GM12891 (cell line): Measurements from ENCODE around the gene ACTC1.
"Not testable (repeated sequence)": the region's sequence is repeated elsewhere in the genome, so short reads cannot be mapped to it uniquely, and the experiment has no call there.

Experiments
- DNase-seq: peaks from one replicate; pipeline ENCODE4 v3.0.0; 2011; ENCODE audit warnings: low spot score; ENCODE audit not compliant: insufficient read length
- FAIRE-seq: peaks from 2 replicates; lab custom pipeline; 2011; peaks lifted over from hg19 to GRCh38; lab: Jason Lieb, UNC
- PAX5 ChIP-seq: IDR thresholded peaks from 2 replicates; pipeline ENCODE4 v1.6.1; 2011; ENCODE audit warnings: low read length, moderate library complexity, mild to moderate bottlenecking; ENCODE audit not compliant: insufficient read depth, severe bottlenecking
- POLR2A ChIP-seq: IDR thresholded peaks from 2 replicates; pipeline ENCODE4 v1.6.1; 2011; ENCODE audit warnings: low read depth, low read length, control low read depth
- POLR2AphosphoS5 ChIP-seq: IDR thresholded peaks from 2 replicates; pipeline ENCODE4 v1.6.1; 2011; ENCODE audit warnings: low read depth, low read length, control low read depth
- POU2F2 ChIP-seq: IDR thresholded peaks from 2 replicates; pipeline ENCODE4 v1.6.1; 2011; ENCODE audit warnings: low read depth, mild to moderate bottlenecking, control low read depth, low read length, moderate library complexity
- SPI1 ChIP-seq: IDR thresholded peaks from 2 replicates; pipeline ENCODE4 v1.6.1; 2011; ENCODE audit warnings: low read depth, low read length, control low read depth
- TAF1 ChIP-seq: IDR thresholded peaks from 2 replicates; pipeline ENCODE4 v1.6.1; 2011; ENCODE audit warnings: low read depth, low read length, control low read depth

The ACTC1 gene

DNA sequence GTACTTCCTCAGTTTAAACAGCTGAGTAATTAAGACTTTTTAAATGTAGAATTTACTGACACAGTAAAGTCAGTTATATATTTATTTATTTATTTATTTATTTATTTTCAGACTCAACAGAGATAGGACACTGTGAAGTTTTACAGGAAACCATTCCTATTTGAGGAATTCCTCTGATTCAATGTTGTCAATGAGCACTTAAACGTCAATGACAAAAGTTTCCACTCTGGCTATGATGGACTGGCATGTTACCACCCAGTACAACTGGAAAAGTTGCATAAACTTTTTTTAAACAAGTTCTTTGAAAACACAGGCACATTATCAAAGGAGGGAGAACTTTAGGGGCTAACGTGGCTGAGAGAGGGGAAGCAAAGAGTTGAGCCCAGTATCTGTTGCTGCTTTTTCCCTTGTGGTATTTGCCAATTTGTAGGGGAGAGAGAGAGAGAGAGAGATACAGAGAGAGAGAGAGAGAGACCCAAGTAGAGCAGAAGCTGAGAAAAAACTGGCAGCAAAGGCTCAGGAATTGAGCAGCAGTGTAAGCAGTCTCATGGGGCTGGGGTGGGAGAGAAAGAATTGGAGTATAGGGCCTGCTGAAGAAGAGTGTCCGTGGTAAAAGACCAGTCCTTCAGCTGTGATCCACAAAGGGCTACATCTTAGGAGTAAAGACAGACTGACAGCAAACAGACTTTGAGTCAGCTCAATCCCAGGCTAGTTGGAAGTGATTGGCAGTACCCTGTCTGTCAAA, 18.3 kb upstream of the ACTC1 start:
- FAIRE-seq (no peak), DNase-seq (no peak)
- TF ChIP-seq POLR2AphosphoS5 (no peak), PAX5 (no peak), SPI1 (no peak), POLR2A (no peak), TAF1 (no peak), POU2F2 (no peak)

DNA sequence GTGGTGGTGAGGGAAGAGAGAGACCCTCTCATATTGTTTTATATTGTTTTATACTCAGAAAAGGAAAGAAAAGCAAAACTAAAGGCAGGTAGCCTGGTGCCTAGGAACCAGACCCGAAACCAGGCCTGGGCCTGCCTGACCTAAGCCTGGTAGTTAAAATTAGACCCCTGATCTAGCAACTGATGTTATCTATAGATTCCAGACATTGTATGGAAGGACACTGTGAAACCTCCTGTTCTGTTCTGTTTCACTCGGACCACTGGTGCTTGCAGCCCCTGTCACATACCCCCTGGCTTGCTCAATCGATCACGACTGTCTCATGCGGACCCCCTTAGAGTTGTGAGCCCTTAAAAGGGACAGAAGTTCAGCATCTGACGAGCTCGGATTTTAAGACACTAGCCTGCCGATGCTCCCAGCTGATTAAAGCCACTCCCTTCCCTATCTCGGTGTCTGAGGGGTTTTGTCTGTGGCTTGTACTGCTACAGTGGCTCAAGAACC, 17.6 kb upstream of the ACTC1 start:
- DNase-seq, FAIRE-seq: not testable (repeated sequence)

DNA sequence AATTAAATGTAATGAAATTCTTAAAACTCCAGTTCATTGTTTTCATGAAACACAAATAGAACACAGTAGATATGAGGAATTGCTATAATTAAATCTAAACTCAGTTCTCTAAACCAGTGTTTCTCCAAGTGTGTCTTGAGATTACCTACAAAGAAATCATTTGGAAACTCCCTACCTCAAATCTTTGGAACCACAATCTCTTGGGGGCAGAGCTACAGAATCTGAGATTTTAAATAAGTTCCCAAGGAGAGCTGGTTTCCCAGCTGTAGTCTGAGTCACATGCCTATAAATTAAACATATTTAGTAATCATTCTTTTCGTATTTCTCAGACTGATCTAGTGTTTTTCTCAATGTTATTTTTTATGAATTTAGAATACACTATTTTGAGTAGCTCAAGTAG, 17.0 kb upstream of the ACTC1 start:
- FAIRE-seq: no peak
- no peak for TF ChIP-seq SPI1
- TF ChIP-seq POLR2A: no peak
- TF ChIP-seq POU2F2: no peak
- DNase-seq: no peak

DNA sequence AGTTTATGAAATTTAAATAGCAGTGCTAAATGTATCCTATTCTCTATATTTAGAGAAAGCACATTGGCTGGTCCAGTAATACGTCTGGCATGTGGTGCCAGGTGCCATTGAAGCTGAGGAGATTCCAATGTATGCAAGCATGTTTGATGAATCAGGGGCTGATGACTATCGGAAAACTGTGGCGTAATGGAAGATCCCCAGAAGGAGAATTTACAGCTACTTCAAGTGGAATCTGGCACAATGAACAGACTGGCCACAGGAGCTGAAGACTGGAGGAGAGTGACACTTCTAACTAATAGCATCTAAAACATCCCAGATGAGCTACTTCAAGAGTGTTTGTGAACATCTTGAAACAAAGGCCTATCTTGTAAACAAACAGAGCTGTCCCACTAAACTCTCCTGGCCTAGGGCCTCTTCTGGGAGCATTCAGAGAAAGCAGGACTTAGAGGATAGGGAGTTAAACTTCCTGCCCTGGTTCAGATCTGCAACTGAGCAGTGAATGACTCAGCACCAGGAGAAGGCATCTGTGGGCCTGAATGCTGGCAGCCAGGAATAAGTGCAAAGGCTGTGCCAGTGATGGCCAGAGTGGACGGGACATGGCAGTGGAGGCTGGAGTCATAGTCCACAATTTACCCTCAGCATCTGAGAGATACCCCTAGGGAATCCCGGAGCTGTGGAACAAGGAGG, 15.2 kb upstream of the ACTC1 start:
- no peak for DNase-seq
- TF ChIP-seq POLR2AphosphoS5 (no peak), POU2F2 (no peak), SPI1 (no peak), TAF1 (no peak), PAX5 (no peak), POLR2A (no peak)
- FAIRE-seq: no peak

DNA sequence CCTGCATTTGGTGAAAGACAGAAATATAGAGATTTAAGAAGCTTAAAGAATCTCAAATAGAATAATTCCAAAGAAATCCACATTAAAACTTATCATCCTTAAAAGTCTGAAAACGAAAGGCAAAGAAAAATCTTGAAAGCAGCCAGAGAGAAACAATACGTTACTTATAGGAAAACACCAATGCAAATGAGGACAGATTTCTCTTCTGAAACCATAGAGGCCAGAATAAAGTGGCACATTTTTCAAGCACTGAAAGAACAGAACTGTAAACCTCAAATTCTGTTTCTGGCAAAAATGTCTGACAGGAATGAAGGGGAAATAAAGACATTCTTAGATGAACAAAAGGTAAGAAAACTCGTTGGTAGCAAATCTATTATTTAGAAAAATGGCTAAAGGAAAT, 13.8 kb upstream of the ACTC1 start:
- TF ChIP-seq POLR2AphosphoS5 (no peak), POU2F2 (no peak), PAX5 (no peak), POLR2A (no peak), SPI1 (no peak)
- FAIRE-seq (no peak), DNase-seq (no peak)

DNA sequence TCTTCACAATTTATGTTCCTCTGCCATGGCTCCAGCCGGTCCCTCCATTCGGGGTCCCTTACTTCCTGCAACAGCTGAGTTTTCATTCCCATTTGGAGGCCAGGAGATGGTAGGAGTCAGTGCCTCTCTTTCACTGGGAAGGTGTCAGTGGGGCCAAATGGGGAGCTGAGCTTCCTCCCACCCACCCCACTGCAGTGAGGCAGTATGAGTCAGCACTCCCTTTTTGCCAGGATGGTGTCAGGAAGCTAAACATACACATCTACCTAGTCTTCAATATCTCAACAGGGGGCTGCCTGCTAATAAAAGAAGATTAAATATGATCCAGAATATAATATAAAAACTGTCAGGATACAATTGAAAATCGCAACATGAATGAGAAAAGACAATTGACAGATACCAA, 12.7 kb upstream of the ACTC1 start:
- DNase-seq (no peak), FAIRE-seq (no peak)
- TF ChIP-seq PAX5 (no peak), POLR2AphosphoS5 (no peak), TAF1 (no peak), POU2F2 (no peak), SPI1 (no peak), POLR2A (no peak)

DNA sequence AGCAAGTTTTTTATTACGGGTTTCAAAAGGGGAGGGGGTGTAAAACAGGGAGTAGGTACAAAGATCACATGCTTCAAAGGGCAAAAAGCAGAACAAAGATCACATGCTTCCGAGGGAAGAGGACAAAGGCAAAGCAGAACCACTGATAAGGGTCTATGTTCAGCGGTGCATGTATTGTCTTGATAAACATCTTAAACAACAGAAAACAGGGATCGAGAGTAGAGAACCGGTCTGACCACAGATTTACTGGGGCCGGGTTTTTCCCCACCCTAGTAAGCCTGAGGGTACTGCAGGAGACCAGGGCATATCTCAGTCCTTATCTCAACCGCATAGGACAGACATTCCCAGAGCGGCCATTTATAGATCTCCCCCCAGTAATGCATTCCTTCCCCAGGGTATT, 11.9 kb upstream of the ACTC1 start:
- DNase-seq, FAIRE-seq: not testable (repeated sequence)

DNA sequence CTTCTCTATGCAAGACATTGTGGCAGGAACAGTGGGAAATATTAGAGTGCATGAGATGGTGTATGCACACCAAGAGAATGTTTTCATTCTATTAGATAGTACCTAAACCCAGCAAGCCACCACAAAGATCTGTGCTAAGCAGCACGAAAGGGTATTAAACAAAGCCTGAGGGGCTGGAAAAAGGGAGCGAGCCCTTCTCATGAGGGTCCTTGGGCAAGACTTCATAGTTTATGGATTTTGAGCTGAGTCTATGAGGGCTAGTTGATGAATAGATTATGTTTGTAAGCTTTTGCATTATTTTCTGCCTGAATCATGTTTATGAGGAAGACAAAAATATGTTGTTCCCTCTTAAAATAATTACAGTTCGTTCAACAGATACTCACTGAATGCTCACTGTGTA, 9.4 kb upstream of the ACTC1 start:
- DNase-seq: no peak
- TF ChIP-seq POU2F2: no peak
- no peak for TF ChIP-seq POLR2AphosphoS5
- no peak for TF ChIP-seq POLR2A
- no peak for TF ChIP-seq PAX5
- TF ChIP-seq SPI1: no peak
- no peak for TF ChIP-seq TAF1
- FAIRE-seq: no peak

DNA sequence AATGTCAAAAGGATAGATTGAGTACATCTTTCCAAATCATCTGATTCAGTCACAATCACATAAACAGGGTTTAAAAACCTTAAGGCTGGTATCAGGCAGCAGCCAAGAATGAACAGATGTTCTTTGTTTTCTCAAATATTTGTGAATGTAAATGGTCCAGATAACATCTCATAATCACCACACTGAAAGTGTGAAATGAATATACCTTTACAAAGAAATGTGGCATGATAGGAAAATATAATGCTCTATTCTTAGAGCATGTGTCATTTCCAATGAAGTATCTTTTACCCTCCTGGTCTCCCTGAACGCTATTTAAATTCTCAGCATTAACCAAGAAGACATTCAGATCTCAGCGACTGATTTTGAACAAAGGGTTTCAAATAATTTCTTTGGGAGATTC, 8.8 kb upstream of the ACTC1 start:
- DNase-seq (no peak), FAIRE-seq (no peak)
- TF ChIP-seq POLR2AphosphoS5: no peak
- TF ChIP-seq TAF1: no peak
- TF ChIP-seq PAX5: no peak

DNA sequence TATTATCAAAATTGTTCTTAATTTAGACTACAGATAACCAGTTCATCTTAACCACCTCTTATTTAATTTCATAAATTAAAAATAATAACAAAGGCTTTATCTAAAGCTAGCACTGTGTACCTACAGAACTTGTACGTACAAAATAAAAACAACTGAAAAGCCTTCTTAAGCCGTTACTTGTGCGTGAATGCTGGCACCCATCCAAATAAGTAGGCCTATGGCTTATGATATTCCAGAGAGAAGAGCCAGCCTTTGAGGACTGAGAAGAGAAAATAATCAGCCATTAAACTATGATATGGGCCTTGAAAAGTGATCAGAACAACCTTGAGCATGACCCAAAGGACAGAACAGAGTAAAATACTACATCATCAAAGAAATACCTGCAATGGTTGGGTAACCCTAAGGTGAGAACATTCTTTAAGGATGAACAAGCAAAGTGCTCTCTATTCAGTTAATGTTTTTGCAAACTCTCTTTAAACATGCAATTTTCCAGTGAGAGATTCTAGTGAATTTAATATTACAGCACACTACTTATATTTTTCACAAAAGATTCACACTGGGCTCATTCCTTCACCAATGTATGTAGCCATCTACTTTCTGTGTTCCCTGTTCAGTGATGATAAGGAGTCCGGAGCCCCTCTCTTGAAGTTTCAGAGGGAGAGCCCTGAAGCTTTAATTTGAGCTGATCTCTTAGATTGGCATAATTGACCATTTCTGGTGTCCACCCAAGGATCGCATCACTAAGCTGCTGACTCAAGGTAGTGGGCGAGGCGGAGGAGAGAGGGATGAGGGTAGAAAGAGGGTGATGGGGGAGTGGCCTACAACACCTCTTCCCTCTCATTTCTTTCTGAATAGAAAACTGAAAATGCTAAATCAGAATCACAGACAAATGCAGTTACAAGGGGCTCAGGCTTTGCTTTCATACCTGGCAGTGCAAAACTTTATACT, 7.7 kb upstream of the ACTC1 start:
- FAIRE-seq: no peak
- TF ChIP-seq SPI1 (no peak), TAF1 (no peak), POLR2A (no peak), PAX5 (no peak)
- no peak for DNase-seq
